Measurements from ENCODE around the gene KCNK7.

DNA sequence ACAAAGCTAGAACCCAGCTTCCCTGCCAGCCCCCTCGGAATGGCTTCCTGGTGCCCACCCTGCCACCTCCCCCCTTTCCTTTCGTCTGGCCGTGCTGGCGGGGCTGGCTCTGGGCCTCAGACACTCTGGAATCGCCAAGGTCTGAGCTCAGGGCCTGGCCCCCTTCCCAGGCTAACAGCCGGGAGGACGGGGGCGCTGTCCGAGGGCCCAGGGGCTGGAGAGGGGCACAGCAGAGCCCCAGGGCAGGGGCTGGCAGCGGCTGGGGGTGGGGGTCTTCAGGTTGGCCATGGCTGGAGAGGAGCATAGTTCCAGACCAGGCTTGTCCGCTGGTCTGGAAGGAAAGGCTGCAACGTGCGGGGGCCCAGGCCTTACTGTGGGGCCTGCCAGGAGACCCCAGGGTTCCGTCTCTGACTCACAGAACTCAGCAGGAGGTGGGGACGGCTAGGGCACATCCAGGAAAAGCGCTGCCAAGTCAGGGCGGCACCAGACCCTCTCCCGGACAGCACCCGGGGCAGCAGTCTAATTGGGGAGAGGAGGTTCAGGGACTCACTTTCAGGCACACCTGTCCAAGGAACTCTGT is 36.6 kb downstream of the KCNK7 start:
- TF ChIP-seq POLR2A (IDR thresholded peaks at IDR 0.05; ENCODE audit: low read depth), result no peak
- TF ChIP-seq POLR2AphosphoS5 (IDR thresholded peaks at IDR 0.05), result peak in 1 of 2 donors; percentile 56
